Cardiac muscle cell (in vitro differentiated cells and primary cell): ENCODE results near the gene CEP85L. TPM values are rescaled to one million over a fixed set of nuclear protein-coding genes. Genes with fewer than 3 reads are reported as not detected.
A peak's percentile ranks its signal among the peaks of the same experiment; 100 is the strongest.

Source experiments
- DNase-seq, 2 donors: peaks; one replicate each; pipeline versions ENCODE4 v3.0.0 to v3.0.0-alpha.2; 2010 to 2017; ENCODE audit warnings: low read depth in 1 of 2, low spot score in 1 of 2
- H3K27ac ChIP-seq: fragments of 200-600 bp; sonication (generic); 2 replicates; pipeline ENCODE4 v1.5.1; 2016
- H3K27me3 ChIP-seq: fragments of 200-600 bp; sonication (generic); 2 replicates; pipeline ENCODE4 v1.6.0; 2016; ENCODE audit warnings: control low read depth
- H3K36me3 ChIP-seq: fragments of 200-600 bp; sonication (generic); 2 replicates; pipeline ENCODE4 v1.5.1; 2016; ENCODE audit warnings: control low read depth
- H3K4me1 ChIP-seq: fragments of 200-600 bp; sonication (generic); 2 replicates; pipeline ENCODE4 v1.8.1; 2017; ENCODE audit warnings: low read depth, mild to moderate bottlenecking, mixed run types
- H3K4me3 ChIP-seq: fragments of 200-600 bp; sonication (generic); 2 replicates; pipeline ENCODE4 v1.5.1; 2016; ENCODE audit warnings: mild to moderate bottlenecking
- H3K9me3 ChIP-seq: fragments of 200-600 bp; sonication (generic); 2 replicates; pipeline ENCODE4 v1.5.1; 2017; ENCODE audit warnings: low read depth, mild to moderate bottlenecking, control low read depth
- CTCF ChIP-seq: IDR thresholded peaks from 2 replicates; pipeline ENCODE4 v1.5.1; 2012; ENCODE audit warnings: low read depth, mild to moderate bottlenecking, low read length
- polyA plus RNA-seq: library from polyadenylated mRNA; unstranded; fragments of >200 nt; fragmentation: Nextera tagmentation; extraction: Ambion mirVana; gene quantifications from 2 replicates; pipeline ENCODE4 v1.2.1, GENCODE V29; 2016
- total RNA-seq: library from RNA; depleted of rRNA; stranded (reverse); fragments of >200 nt; gene quantifications from 2 replicates; pipeline ENCODE4 v1.2.3, GENCODE V29; 2016

The CEP85L gene
- total and polyA plus RNA-seq, 2 experiments from 2014 or later, result 7.9 to 20.0 TPM

GRCh38 chr6:118659513-118660217, 8.3 kb upstream of the CEP85L start:
- Histone ChIP-seq H3K4me1 (peaks cover 13% of the 10 kb centered on the region), H3K9me3 (no peaks in the 10 kb centered on the region), H3K4me3 (no peak overlapping the region), H3K27me3 (no peaks in the 10 kb centered on the region), H3K27ac (no peak overlapping the region), H3K36me3 (no peaks in the 10 kb centered on the region)
- DNase-seq, result no peak
- no peak for TF ChIP-seq CTCF

GRCh38 chr6:118656847-118657451, 5.6 kb upstream of the CEP85L start:
- TF ChIP-seq CTCF, result no peak
- peaks cover 13% of the 10 kb centered on the region for H3K4me1 ChIP-seq
- no peak for DNase-seq
- H3K36me3 ChIP-seq, result no peaks in the 10 kb centered on the region
- no peaks in the 10 kb centered on the region for H3K27me3 ChIP-seq
- no peak overlapping the region for H3K27ac ChIP-seq
- no peak overlapping the region for H3K4me3 ChIP-seq
- H3K9me3 ChIP-seq, result no peaks in the 10 kb centered on the region

- no peaks in the 10 kb centered on the region for H3K27me3 ChIP-seq
- H3K4me3 ChIP-seq, result peak overlapping the region; percentile 97
- peak overlapping the region; percentile 96 for H3K27ac ChIP-seq
- no peaks in the 10 kb centered on the region for H3K9me3 ChIP-seq
- DNase-seq, result no peak
- no peaks in the 10 kb centered on the region for H3K36me3 ChIP-seq
- H3K4me1 ChIP-seq, result peaks cover 4% of the 10 kb centered on the region
- no peak for TF ChIP-seq CTCF
Measured at GRCh38 chr6:118652051-118652615, 742 bp upstream of the CEP85L start.

- H3K4me1 ChIP-seq, result peaks cover 4% of the 10 kb centered on the region
- H3K27me3 ChIP-seq, result no peaks in the 10 kb centered on the region
- peak overlapping the region; percentile 97 for H3K4me3 ChIP-seq
- H3K27ac ChIP-seq, result peak overlapping the region; percentile 96
- DNase-seq, result peak in 1 of 2 donors; percentile 51
- TF ChIP-seq CTCF, result no peak
- H3K36me3 ChIP-seq, result no peaks in the 10 kb centered on the region
- H3K9me3 ChIP-seq, result no peaks in the 10 kb centered on the region
Measured at GRCh38 chr6:118650582-118651281, 659 bp downstream of the CEP85L start.

GRCh38 chr6:118649918-118650581, 1.3 kb downstream of the CEP85L start:
- TF ChIP-seq CTCF, result no peak
- H3K36me3 ChIP-seq, result no peaks in the 10 kb centered on the region
- no peak overlapping the region for H3K27ac ChIP-seq
- peak in 1 of 2 donors; percentile 55 for DNase-seq
- H3K27me3 ChIP-seq, result no peaks in the 10 kb centered on the region
- peak overlapping the region; percentile 97 for H3K4me3 ChIP-seq
- no peaks in the 10 kb centered on the region for H3K9me3 ChIP-seq
- H3K4me1 ChIP-seq, result peaks cover 4% of the 10 kb centered on the region
